Heart right ventricle (tissue), 16 donors: ENCODE measurements around the gene POC1B. TPM values are rescaled to one million over a fixed set of nuclear protein-coding genes. Genes with fewer than 3 reads are reported as not detected.

Experiments
- ATAC-seq, 8 donors: fragments of 200-7000 bp; cut with Tn5 transposase; one replicate each; pipeline ENCODE4 v1.9.1; 2020; ENCODE audit warnings: mild to moderate bottlenecking in 8 of 8, moderate library complexity in 8 of 8, moderate number of reproducible peaks in 1 of 8
- DNase-seq, 2 donors: peaks; one replicate each; pipeline ENCODE4 v3.0.0-alpha.2; 2020
- H3K27ac ChIP-seq, 10 donors: fragments of 200-600 bp; sonication (generic) in 2 of 10; one replicate each; pipeline versions ENCODE4 v1.5.0 to v1.8.0; 2020 to 2022; ENCODE audit warnings: mild to moderate bottlenecking in 3 of 10
- H3K27me3 ChIP-seq, 7 donors: fragments of 200-600 bp; one replicate each; pipeline ENCODE4 v1.8.0; 2021 to 2022; ENCODE audit warnings: mild to moderate bottlenecking in 2 of 7
- H3K36me3 ChIP-seq, 9 donors: fragments of 200-600 bp; sonication (generic) in 1 of 9; one replicate each; pipeline versions ENCODE4 v1.5.0 to v1.8.0; 2020 to 2022; ENCODE audit warnings: mild to moderate bottlenecking in 2 of 9
- H3K4me1 ChIP-seq, 9 donors: fragments of 200-600 bp; sonication (generic) in 1 of 9; one replicate each; pipeline versions ENCODE4 v1.5.0 to v1.8.0; 2020 to 2022; ENCODE audit warnings: mild to moderate bottlenecking in 4 of 9
- H3K4me3 ChIP-seq, 10 donors: fragments of 200-600 bp; sonication (generic) in 2 of 10; one replicate each; pipeline versions ENCODE4 v1.5.0 to v1.8.0; 2020 to 2022; ENCODE audit warnings: mild to moderate bottlenecking in 7 of 10, moderate library complexity in 2 of 10
- H3K9me3 ChIP-seq, 11 donors: fragments of 200-600 bp in 10 of 11; sonication (generic) in 2 of 11; one replicate each; pipeline versions ENCODE4 v1.5.0 to v1.8.0; 2013 to 2022; ENCODE audit warnings: mild to moderate bottlenecking in 2 of 11, control low read depth in 1 of 11, moderate library complexity in 1 of 11
- WGBS, 2 donors: extraction: QIAGEN DNeasy Blood & Tissue Kit; methylation state at CpG; one replicate each; pipeline ENCODE4 v1.1.7; 2013; ENCODE audit warnings: inconsistent platforms in 1 of 2; 5-methylcytosine and 5-hydroxymethylcytosine counted together
- intact Hi-C, 10 donors: fragments of 100-400 bp; cut with DNase I; formaldehyde crosslinking; loops; one replicate each; pipeline versions ENCODE4 v1.11.1 to v1.14.2; 2022
- polyA plus RNA-seq, 2 donors: library from polyadenylated mRNA; stranded (reverse); fragments of 200-250 nt; gene quantifications; one replicate each; pipeline ENCODE4 v1.2.3, GENCODE V29; 2013
- total RNA-seq, 10 donors: library from RNA; stranded (reverse); fragmentation: NEBNext Ultra II Directional in 3 of 10; extraction: Animal tissue kit (Norgen Biotek cat#: 25700) in 3 of 10; gene quantifications; one replicate each; pipeline versions ENCODE4 v1.2.1 to v1.2.4, GENCODE V29; 2021 to 2023
- TF ChIP-seq, protein P1 (sequence below), 9 donors: fragments of 200-600 bp; sonication (generic) in 2 of 9; IDR thresholded peaks; one replicate each; pipeline versions ENCODE4 v1.5.0 to v1.8.0; 2021 to 2022; ENCODE audit warnings: antibody characterized with exemption in 9 of 9, mild to moderate bottlenecking in 5 of 9, moderate library complexity in 1 of 9
- donor health status: Arrhythmogenic right ventricular cardiomyopathy.
- donor health status: ischemic (EF 13 %, LVEDD 7.1; RV severe dilation, severe dysfunction).
- donor health status: healthy with polysubstance abuse.
- donor health status: DM: no; HTN: yes; CAD: no.
- donor health status: DM: no; HTN: no; CAD: no.
- donor health status: ischemic (EF 25% LVEDD 6.9; RV normal size, moderate dysfunction).
- donor health status: ischemic (EF 25% LVEDD 5.7; RV mildly dilated, moderate dysfunction).
- donor health status: healthy.
- donor health status: DM: yes; HTN: yes; CAD: no.
- donor health status: Ischemic cardiomyopathy.
- donor health status: ischemic (EF 35%, LVEDD 5.7; RV mildly dilated, moderate dysfunction).
- donor health status: nonischemic (EF 11% LVEDD 7.7; RV severe dilation, severe dysfunction).
- donor health status: DM: yes; HTN: yes; CAD: no.
- donor health status: PGD.
- donor health status: ischemic (EF 29% LVEDD 5.4; RV normal size, mild dysfunction).
- donor health status: nonischemic (EF 23%, LVEDD 6.1; RV moderate dilation, normal function).

The POC1B gene
- total and polyA plus RNA-seq, 12 donors = 4.8 to 10.4 (median 8.0) TPM

GRCh38 chr12:89450907-89451306 is 74.9 kb downstream of the POC1B start:
- TF ChIP-seq, protein P1, sequence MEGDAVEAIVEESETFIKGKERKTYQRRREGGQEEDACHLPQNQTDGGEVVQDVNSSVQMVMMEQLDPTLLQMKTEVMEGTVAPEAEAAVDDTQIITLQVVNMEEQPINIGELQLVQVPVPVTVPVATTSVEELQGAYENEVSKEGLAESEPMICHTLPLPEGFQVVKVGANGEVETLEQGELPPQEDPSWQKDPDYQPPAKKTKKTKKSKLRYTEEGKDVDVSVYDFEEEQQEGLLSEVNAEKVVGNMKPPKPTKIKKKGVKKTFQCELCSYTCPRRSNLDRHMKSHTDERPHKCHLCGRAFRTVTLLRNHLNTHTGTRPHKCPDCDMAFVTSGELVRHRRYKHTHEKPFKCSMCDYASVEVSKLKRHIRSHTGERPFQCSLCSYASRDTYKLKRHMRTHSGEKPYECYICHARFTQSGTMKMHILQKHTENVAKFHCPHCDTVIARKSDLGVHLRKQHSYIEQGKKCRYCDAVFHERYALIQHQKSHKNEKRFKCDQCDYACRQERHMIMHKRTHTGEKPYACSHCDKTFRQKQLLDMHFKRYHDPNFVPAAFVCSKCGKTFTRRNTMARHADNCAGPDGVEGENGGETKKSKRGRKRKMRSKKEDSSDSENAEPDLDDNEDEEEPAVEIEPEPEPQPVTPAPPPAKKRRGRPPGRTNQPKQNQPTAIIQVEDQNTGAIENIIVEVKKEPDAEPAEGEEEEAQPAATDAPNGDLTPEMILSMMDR (IDR thresholded peaks at IDR 0.05) = no peak
- Histone ChIP-seq H3K27me3 (no peaks in the 10 kb centered on the region), H3K36me3 (no peaks in the 10 kb centered on the region), H3K4me3 (no peak overlapping the region), H3K27ac (peak overlapping the region in 7 of 10 donors; percentile 33 to 85 (median 77)), H3K9me3 (no peaks in the 10 kb centered on the region), H3K4me1 (peaks cover 0 to 43% (median 41%) of the 10 kb centered on the region in 9 donors)
- ATAC-seq (no peak), DNase-seq (no peak)
- intact Hi-C loops = loop anchor here in 8 of 10 donors (5.0 to 10.0 kb wide), 7 partner anchors 56 to 286 kb away; partner anchors contain the start of gene DUSP6 (in 4 of the 8)

DNA sequence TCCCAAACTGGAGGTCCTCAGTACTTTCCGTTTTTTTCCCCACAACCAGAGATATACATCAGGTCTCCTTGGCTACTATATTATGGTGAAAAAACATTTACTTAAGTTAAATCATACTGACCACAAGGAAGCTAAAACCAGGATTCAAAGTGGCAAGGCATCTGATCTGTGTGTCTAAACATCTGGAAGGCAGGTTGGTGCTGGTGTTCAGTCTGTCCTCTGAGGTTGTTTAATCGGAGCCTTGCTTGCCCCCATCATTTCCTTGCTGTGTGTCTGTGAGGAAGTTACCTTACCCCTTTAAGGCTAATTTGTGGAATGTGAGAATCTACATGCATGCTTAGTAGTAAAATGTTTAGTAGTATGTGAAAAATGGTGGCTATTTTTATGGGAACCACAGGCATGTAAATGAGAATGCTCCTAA is 76.9 kb downstream of the POC1B start:
- H3K9me3 ChIP-seq = peaks cover 0 to 3% (median 0%) of the 10 kb centered on the region in 11 donors
- intact Hi-C loops = no loop called here
- no peak overlapping the region for H3K27ac ChIP-seq
- H3K36me3 ChIP-seq = no peaks in the 10 kb centered on the region
- WGBS, 2 donors = 95 to 100% methylated on average over 2 of the region's 2 CpGs
- no peak overlapping the region for H3K4me3 ChIP-seq
- H3K27me3 ChIP-seq = no peaks in the 10 kb centered on the region
- peaks cover 0 to 36% (median 30%) of the 10 kb centered on the region in 9 donors for H3K4me1 ChIP-seq
- DNase-seq (no peak), ATAC-seq (no peak)
- TF ChIP-seq, protein P1 (IDR thresholded peaks at IDR 0.05) = no peak

DNA sequence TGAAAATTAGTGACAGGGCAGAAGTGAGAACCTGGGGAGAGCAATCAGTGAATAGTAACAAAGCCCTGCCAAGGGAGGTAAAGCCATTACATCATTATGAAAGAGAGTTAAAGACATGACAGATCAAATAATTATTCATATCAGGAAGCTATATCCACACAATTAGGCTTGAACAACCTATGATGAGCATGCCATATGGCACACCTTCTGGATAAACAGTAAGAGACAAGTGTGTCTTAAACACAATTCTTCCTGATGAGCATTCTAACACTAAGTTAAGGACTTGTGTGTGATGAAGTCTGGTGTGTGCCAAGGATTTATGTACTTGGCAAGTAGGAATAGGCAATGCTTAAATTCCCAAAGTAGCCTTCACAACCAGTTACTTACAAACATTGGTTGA is 77.3 kb downstream of the POC1B start:
- intact Hi-C loops = no loop called here
- Histone ChIP-seq H3K27me3 (no peaks in the 10 kb centered on the region), H3K9me3 (peaks cover 0 to 3% (median 0%) of the 10 kb centered on the region in 11 donors), H3K27ac (no peak overlapping the region), H3K4me3 (no peak overlapping the region), H3K36me3 (no peaks in the 10 kb centered on the region), H3K4me1 (peaks cover 0 to 32% (median 26%) of the 10 kb centered on the region in 9 donors)
- TF ChIP-seq, protein P1 (IDR thresholded peaks at IDR 0.05) = no peak
- ATAC-seq (no peak), DNase-seq (no peak)

DNA sequence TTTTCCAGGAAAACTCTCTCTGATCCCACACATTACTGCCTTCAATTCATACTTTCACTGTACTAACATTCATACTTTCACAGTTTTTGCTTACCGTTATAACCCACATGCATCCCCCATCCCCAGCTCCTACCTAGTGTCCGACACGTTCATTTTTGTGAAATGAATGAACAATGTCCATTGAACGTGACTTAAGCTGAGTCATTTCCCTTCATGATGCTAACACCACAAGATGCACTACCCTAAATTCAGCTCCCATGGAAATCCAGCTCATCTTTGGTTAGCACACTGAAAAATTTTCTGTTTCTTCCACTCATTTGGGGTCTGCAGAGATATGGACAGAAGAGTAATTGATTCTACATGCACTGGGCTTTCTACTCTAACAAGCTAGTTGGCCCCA is 85.9 kb downstream of the POC1B start:
- Histone ChIP-seq H3K27me3 (no peaks in the 10 kb centered on the region), H3K4me3 (no peak overlapping the region), H3K9me3 (peaks cover 0 to 8% (median 0%) of the 10 kb centered on the region in 11 donors), H3K4me1 (peaks cover 0 to 8% (median 0%) of the 10 kb centered on the region in 9 donors), H3K36me3 (no peaks in the 10 kb centered on the region), H3K27ac (no peak overlapping the region)
- TF ChIP-seq, protein P1 (IDR thresholded peaks at IDR 0.05) = no peak
- WGBS, 2 donors = 94% methylated on average over 4 of the region's 4 CpGs
- DNase-seq = no peak
- intact Hi-C loops = no loop called here
- no peak for ATAC-seq
